DMS153 treated with DMSO at 0.1 percent for 48 hours (cell line): ENCODE data around the gene TRIM10.
A peak's percentile ranks its signal among the peaks of the same experiment; 100 is the strongest.
"Not testable (repeated sequence)": the region's sequence is repeated elsewhere in the genome, so short reads cannot be mapped to it uniquely, and the experiment has no call there.

Source experiments
- DNase-seq: peaks from one replicate; lab custom pipeline; 2025; ENCODE audit not compliant: unreplicated experiment; lab: John Stamatoyannopoulos, UW

The TRIM10 gene

GRCh38 chr6:30130887-30131862, 29.8 kb downstream of the TRIM10 start:
- DNase-seq, result peak; percentile 68

GRCh38 chr6:30130179-30130679, 30.8 kb downstream of the TRIM10 start:
- no peak for DNase-seq

GRCh38 chr6:30129265-30130178, 31.5 kb downstream of the TRIM10 start:
- no peak for DNase-seq

- no peak for DNase-seq
Measured at GRCh38 chr6:30127238-30128093, 33.5 kb downstream of the TRIM10 start.

- DNase-seq, result no peak
Measured at GRCh38 chr6:30122515-30122914, 38.5 kb downstream of the TRIM10 start.

- DNase-seq, result no peak
Measured at GRCh38 chr6:30121446-30122366, 39.3 kb downstream of the TRIM10 start.

GRCh38 chr6:30118691-30119090, 42.3 kb downstream of the TRIM10 start:
- not testable (repeated sequence) for DNase-seq

- no peak for DNase-seq
Measured at GRCh38 chr6:30116724-30117123, 44.3 kb downstream of the TRIM10 start.

- DNase-seq, result no peak
Measured at GRCh38 chr6:30113841-30114240, 47.2 kb downstream of the TRIM10 start.

- no peak for DNase-seq
Measured at GRCh38 chr6:30113003-30113759, 47.8 kb downstream of the TRIM10 start, which contains the start of gene TRIM31. TSS of gene TRIM31 (minus strand) at chr6:30113090. CDS start at chr6:30112805, 285 bp downstream.

GRCh38 chr6:30112402-30112994, 48.5 kb downstream of the TRIM10 start:
- no peak for DNase-seq

GRCh38 chr6:30111266-30111856, 49.6 kb downstream of the TRIM10 start:
- DNase-seq, result no peak

GRCh38 chr6:30104661-30105060, 56.4 kb downstream of the TRIM10 start:
- no peak for DNase-seq

GRCh38 chr6:30103872-30104179, 57.2 kb downstream of the TRIM10 start:
- no peak for DNase-seq

- peak; percentile 77 for DNase-seq
Measured at GRCh38 chr6:30102970-30103871, 57.8 kb downstream of the TRIM10 start.

GRCh38 chr6:30102414-30102969, 58.5 kb downstream of the TRIM10 start:
- DNase-seq, result no peak
